Neural progenitor cell (in vitro differentiated cells): Measurements from ENCODE around the gene IL17C. TPM values are rescaled to one million over a fixed set of nuclear protein-coding genes. Genes with fewer than 3 reads are reported as not detected.

ENCODE experiments used
- DNase-seq: peaks from one replicate; pipeline ENCODE4 v3.0.0-alpha.2; 2016; ENCODE audit warnings: low spot score
- H2AFZ ChIP-seq: fragments of 200-600 bp; sonication (generic); replicated peaks from 2 replicates; pipeline ENCODE4 v1.6.1; 2016; ENCODE audit warnings: antibody characterized with exemption
- H3F3A ChIP-seq: fragments of 200-600 bp; sonication (generic); 2 replicates; pipeline ENCODE4 v1.6.1; 2016; ENCODE audit warnings: antibody characterized with exemption, low read depth
- H3K27ac ChIP-seq: fragments of 200-600 bp; sonication (generic); 2 replicates; pipeline ENCODE4 v1.5.1; 2016; ENCODE audit warnings: mild to moderate bottlenecking
- H3K27me3 ChIP-seq: fragments of 200-600 bp; sonication (generic); 2 replicates; pipeline ENCODE4 v1.6.1; 2016; ENCODE audit warnings: mild to moderate bottlenecking, moderate library complexity
- H3K36me3 ChIP-seq: fragments of 200-600 bp; sonication (generic); 2 replicates; pipeline ENCODE4 v1.5.1; 2016
- H3K4me1 ChIP-seq: fragments of 200-600 bp; sonication (generic); 2 replicates; pipeline ENCODE4 v1.6.1; 2016; ENCODE audit warnings: mixed run types
- H3K4me2 ChIP-seq: fragments of 200-600 bp; sonication (generic); 2 replicates; pipeline ENCODE4 v1.6.1; 2016
- H3K4me3 ChIP-seq: fragments of 200-600 bp; sonication (generic); 2 replicates; pipeline ENCODE4 v1.5.1; 2016
- H3K79me2 ChIP-seq: fragments of 200-600 bp; sonication (generic); 2 replicates; pipeline ENCODE4 v1.6.1; 2016; ENCODE audit warnings: low read depth
- H3K9ac ChIP-seq: fragments of 200-600 bp; sonication (generic); 2 replicates; pipeline ENCODE4 v1.6.1; 2016
- H3K9me3 ChIP-seq: fragments of 200-600 bp; sonication (generic); 2 replicates; pipeline ENCODE4 v1.5.1; 2016; ENCODE audit warnings: low read depth
- H4K20me1 ChIP-seq: fragments of 200-600 bp; sonication (generic); 2 replicates; pipeline ENCODE4 v1.6.1; 2016; ENCODE audit warnings: low read depth
- H3K27ac Mint-ChIP-seq: 3 replicates; pipeline ENCODE4 v1.8.0; 2021; ENCODE audit warnings: mixed read lengths
- H3K27me3 Mint-ChIP-seq: 2 replicates; pipeline ENCODE4 v1.8.0; 2022; ENCODE audit warnings: low read depth, mild to moderate bottlenecking, inconsistent platforms, moderate library complexity, mixed read lengths; ENCODE audit not compliant: insufficient read depth
- H3K36me3 Mint-ChIP-seq: 3 replicates; pipeline ENCODE4 v1.8.0; 2021; ENCODE audit warnings: mixed read lengths
- H3K4me1 Mint-ChIP-seq: 3 replicates; pipeline ENCODE4 v1.8.0; 2021; ENCODE audit warnings: mixed read lengths
- H3K4me3 Mint-ChIP-seq: 3 replicates; pipeline ENCODE4 v1.8.0; 2021; ENCODE audit warnings: mild to moderate bottlenecking, moderate library complexity, mixed read lengths
- H3K9me3 Mint-ChIP-seq: 3 replicates; pipeline ENCODE4 v1.8.0; 2020; ENCODE audit warnings: mixed read lengths
- EZH2 ChIP-seq: fragments of 200-600 bp; sonication (generic); IDR thresholded peaks from 2 replicates; pipeline ENCODE4 v1.6.1; 2017; ENCODE audit warnings: antibody characterized with exemption, mild to moderate bottlenecking, moderate library complexity
- EZH2phosphoT487 ChIP-seq: fragments of 200-600 bp; sonication (generic); IDR thresholded peaks from 2 replicates; pipeline ENCODE4 v1.6.1; 2017; ENCODE audit warnings: antibody characterized with exemption
- total RNA-seq: library from RNA; depleted of rRNA; stranded (reverse); fragments of >200 nt; gene quantifications from 2 replicates; pipeline ENCODE4 v1.2.3, GENCODE V29; 2015; ENCODE audit warnings: low replicate concordance
- TF ChIP-seq, protein P1 (sequence below): fragments of 200-600 bp; sonication (generic); IDR thresholded peaks from 2 replicates; pipeline ENCODE4 v1.5.1; 2017; ENCODE audit warnings: antibody characterized with exemption, mild to moderate bottlenecking

IL17C gene, protein sequence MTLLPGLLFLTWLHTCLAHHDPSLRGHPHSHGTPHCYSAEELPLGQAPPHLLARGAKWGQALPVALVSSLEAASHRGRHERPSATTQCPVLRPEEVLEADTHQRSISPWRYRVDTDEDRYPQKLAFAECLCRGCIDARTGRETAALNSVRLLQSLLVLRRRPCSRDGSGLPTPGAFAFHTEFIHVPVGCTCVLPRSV
- total RNA-seq: not detected in 2 replicates

DNA sequence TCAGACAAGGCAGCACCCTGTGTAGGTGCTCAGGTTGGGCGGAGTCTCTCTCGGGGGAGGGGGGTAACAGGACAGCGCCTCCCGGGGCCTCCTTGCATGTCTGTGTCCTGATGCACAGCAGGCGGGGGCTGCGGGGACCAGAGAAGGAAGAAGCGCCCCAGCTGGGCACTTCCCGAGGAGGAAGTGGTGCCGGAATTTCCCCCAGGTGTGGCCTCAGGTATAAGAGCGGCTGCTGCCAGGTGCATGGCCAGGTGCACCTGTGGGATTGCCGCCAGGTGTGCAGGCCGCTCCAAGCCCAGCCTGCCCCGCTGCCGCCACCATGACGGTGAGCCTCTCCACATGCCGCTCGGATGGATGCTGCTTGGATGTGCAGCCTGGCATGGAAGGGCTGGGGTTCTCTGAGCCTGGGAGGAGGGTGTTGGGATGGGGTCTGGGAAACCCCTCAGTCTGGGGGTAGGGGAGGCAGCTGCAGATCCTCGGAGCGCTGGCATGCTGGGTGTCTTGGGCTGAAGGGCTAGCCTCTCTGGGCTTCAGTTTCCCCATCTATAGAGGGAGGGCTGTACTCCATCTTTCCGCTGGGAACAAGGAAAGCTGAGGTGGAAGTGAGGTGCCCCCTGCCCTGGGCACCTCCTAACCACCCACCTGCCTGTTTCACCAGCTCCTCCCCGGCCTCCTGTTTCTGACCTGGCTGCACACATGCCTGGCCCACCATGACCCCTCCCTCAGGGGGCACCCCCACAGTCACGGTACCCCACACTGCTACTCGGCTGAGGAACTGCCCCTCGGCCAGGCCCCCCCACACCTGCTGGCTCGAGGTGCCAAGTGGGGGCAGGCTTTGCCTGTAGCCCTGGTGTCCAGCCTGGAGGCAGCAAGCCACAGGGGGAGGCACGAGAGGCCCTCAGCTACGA lies at the start of gene IL17C:
Gene IL17C, plus strand, starts transcription at position 250 of the 908 bp plus-strand sequence. Its CDS starts 70 bp downstream, at position 320.
- TF ChIP-seq, protein P1, sequence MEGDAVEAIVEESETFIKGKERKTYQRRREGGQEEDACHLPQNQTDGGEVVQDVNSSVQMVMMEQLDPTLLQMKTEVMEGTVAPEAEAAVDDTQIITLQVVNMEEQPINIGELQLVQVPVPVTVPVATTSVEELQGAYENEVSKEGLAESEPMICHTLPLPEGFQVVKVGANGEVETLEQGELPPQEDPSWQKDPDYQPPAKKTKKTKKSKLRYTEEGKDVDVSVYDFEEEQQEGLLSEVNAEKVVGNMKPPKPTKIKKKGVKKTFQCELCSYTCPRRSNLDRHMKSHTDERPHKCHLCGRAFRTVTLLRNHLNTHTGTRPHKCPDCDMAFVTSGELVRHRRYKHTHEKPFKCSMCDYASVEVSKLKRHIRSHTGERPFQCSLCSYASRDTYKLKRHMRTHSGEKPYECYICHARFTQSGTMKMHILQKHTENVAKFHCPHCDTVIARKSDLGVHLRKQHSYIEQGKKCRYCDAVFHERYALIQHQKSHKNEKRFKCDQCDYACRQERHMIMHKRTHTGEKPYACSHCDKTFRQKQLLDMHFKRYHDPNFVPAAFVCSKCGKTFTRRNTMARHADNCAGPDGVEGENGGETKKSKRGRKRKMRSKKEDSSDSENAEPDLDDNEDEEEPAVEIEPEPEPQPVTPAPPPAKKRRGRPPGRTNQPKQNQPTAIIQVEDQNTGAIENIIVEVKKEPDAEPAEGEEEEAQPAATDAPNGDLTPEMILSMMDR: no peak
- TF ChIP-seq EZH2phosphoT487: no peak
- TF ChIP-seq EZH2: no peak
- Mint-ChIP-seq H3K27me3 (peaks cover 11% of the 10 kb centered on the region), H3K36me3 (no peaks in the 10 kb centered on the region), H3K9me3 (no peaks in the 10 kb centered on the region), H3K4me1 (peaks cover 4% of the 10 kb centered on the region), H3K27ac (no peak within 1 kb of the TSS), H3K4me3 (no peak within 1 kb of the TSS)
- Histone ChIP-seq H3K4me2 (no peak within 1 kb of the TSS), H4K20me1 (peaks cover 22% of the 10 kb centered on the region), H3K9ac (no peak within 1 kb of the TSS), H3K79me2 (no peaks in the 10 kb centered on the region), H3K36me3 (no peaks in the 10 kb centered on the region), H3K4me1 (peaks cover 4% of the 10 kb centered on the region), H3K27me3 (peaks cover 66% of the 10 kb centered on the region), H3K9me3 (no peaks in the 10 kb centered on the region), H3K27ac (no peak within 1 kb of the TSS), H3K4me3 (no peak within 1 kb of the TSS), H2AFZ (no peak within 1 kb of the TSS), H3F3A (peaks cover 16% of the 10 kb centered on the region)
- DNase-seq: no peak

DNA sequence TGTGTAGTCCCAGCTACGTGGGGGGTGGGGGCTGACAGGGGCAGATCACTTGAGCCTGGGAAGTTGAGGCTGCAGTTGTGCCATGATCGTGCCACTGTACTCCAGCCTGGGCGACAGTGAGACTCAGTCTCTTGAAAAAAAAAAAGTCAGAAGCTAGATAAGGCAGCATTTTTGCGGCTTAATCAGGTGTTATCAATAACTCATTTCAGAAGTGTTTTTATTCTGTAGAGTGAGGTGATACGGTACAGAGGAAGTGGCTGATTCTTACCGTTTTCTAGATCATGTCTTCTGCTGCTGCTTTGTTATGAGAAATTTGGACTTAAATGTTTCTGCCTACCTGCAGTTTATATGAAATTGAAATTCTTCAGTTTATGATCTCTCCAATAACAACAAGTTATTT lies 49.6 kb upstream of the IL17C start:
- no peak overlapping the region for H3K4me3 Mint-ChIP-seq
- no peak overlapping the region for H3K27ac ChIP-seq
- peaks cover 2% of the 10 kb centered on the region for H3K4me1 Mint-ChIP-seq
- no peak overlapping the region for H3K27ac Mint-ChIP-seq
- H3K79me2 ChIP-seq: peaks cover 26% of the 10 kb centered on the region
- H3F3A ChIP-seq: no peaks in the 10 kb centered on the region
- H3K9me3 ChIP-seq: no peaks in the 10 kb centered on the region
- no peaks in the 10 kb centered on the region for H3K4me1 ChIP-seq
- peaks cover 35% of the 10 kb centered on the region for H4K20me1 ChIP-seq
- TF ChIP-seq EZH2 (no peak), EZH2phosphoT487 (no peak)
- TF ChIP-seq, protein P1: no peak
- no peak overlapping the region for H3K9ac ChIP-seq
- no peaks in the 10 kb centered on the region for H3K36me3 ChIP-seq
- H3K4me2 ChIP-seq: no peak overlapping the region
- no peak overlapping the region for H3K4me3 ChIP-seq
- H2AFZ ChIP-seq: no peak overlapping the region
- DNase-seq: no peak
- no peaks in the 10 kb centered on the region for H3K9me3 Mint-ChIP-seq
- H3K27me3 ChIP-seq: no peaks in the 10 kb centered on the region
- H3K36me3 Mint-ChIP-seq: peaks cover 40% of the 10 kb centered on the region
- H3K27me3 Mint-ChIP-seq: peaks cover 4% of the 10 kb centered on the region

DNA sequence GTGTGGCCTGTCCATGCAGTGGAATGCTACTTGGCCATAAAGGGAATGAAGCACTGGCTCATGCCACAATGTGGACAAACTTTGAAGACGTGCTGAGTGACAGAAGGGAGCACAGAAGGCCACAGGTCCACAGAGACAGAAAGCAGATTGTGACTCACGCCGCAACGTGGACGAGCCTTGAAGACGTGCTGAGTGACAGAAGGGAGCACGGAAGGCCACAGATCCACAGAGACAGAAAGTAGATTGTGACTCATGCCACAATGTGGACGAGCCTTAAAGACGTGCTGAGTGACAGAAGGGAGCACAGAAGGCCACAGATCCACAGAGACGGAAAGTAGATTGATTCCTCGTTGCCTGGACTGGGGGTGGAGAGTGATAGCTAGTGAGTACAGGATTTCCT lies 48.9 kb upstream of the IL17C start:
- peaks cover 40% of the 10 kb centered on the region for H3K36me3 Mint-ChIP-seq
- peaks cover 30% of the 10 kb centered on the region for H4K20me1 ChIP-seq

More for the DNA sequence above, 48.9 kb upstream of the IL17C start:
- Mint-ChIP-seq H3K4me1 (peaks cover 2% of the 10 kb centered on the region), H3K27ac (no peak overlapping the region), H3K9me3 (no peaks in the 10 kb centered on the region), H3K4me3 (no peak overlapping the region), H3K27me3 (peaks cover 4% of the 10 kb centered on the region)
- Histone ChIP-seq H2AFZ (no peak overlapping the region), H3K4me2 (no peak overlapping the region), H3K36me3 (no peaks in the 10 kb centered on the region), H3K9me3 (no peaks in the 10 kb centered on the region), H3K4me3 (no peak overlapping the region), H3K79me2 (peaks cover 26% of the 10 kb centered on the region), H3K27me3 (no peaks in the 10 kb centered on the region), H3K9ac (no peak overlapping the region), H3F3A (no peaks in the 10 kb centered on the region), H3K4me1 (no peaks in the 10 kb centered on the region), H3K27ac (no peak overlapping the region)
- DNase-seq: no peak
- TF ChIP-seq EZH2phosphoT487 (no peak), EZH2 (no peak)
- TF ChIP-seq, protein P1: no peak
